GM12878 (cell line): Measurements from ENCODE around the gene MOV10L1.

ENCODE experiments used
- EZH2 ChIP-seq: IDR thresholded peaks from 2 replicates; pipeline ENCODE4 v1.6.1; 2012; ENCODE audit warnings: low read depth, mild to moderate bottlenecking, control low read depth, inconsistent platforms, low read length, borderline replicate concordance; ENCODE audit not compliant: control insufficient read depth
- MXI1 ChIP-seq: fragments of 150-350 bp; IDR thresholded peaks from 2 replicates; pipeline ENCODE4 v1.6.1; 2011; ENCODE audit warnings: low read depth, mild to moderate bottlenecking, inconsistent platforms, low read length, improper control_type of control experiment
- POLR2A ChIP-seq: IDR thresholded peaks from 2 replicates; pipeline ENCODE4 v1.6.1; 2011; ENCODE audit warnings: low read depth, mild to moderate bottlenecking, low read length
- RB1 ChIP-seq: fragments of 450-650 bp; formaldehyde crosslinking; IDR thresholded peaks from 2 replicates; pipeline ENCODE4 v1.6.1; 2017; ENCODE audit warnings: mild to moderate bottlenecking, borderline replicate concordance
- SIN3A ChIP-seq: IDR thresholded peaks from 2 replicates; pipeline ENCODE4 v1.6.1; 2012; ENCODE audit warnings: low read depth, low read length, improper control_type of control experiment
- SRF ChIP-seq, 2 experiments: IDR thresholded peaks; 2 replicates each; pipeline ENCODE4 v1.6.1; 2011; ENCODE audit warnings: low read depth in 2 of 2, low read length in 2 of 2, mild to moderate bottlenecking in 1 of 2, moderate library complexity in 1 of 2
- TAF1 ChIP-seq: IDR thresholded peaks from 2 replicates; pipeline ENCODE4 v1.6.1; 2011; ENCODE audit warnings: mild to moderate bottlenecking, low read depth, low read length, borderline replicate concordance
- TF ChIP-seq, protein P1 (sequence below), 3 experiments: IDR thresholded peaks in 2 of 3; conservative IDR thresholded peaks in 1 of 3; 2 replicates each; pipeline ENCODE4 v1.5.1; 2011; ENCODE audit warnings: low read depth in 3 of 3, low read length in 3 of 3, mild to moderate bottlenecking in 3 of 3, control low read depth in 2 of 3, moderate library complexity in 2 of 3, inconsistent platforms in 1 of 3, mixed read lengths in 1 of 3; ENCODE audit not compliant: control insufficient read depth in 2 of 3, insufficient read depth in 1 of 3; ENCODE audit errors: extremely low read depth in 1 of 3
- TF ChIP-seq, protein P2 (sequence below): IDR thresholded peaks from 2 replicates; pipeline ENCODE4 v1.6.1; 2011; ENCODE audit warnings: low read depth, mild to moderate bottlenecking, low read length, moderate library complexity, borderline replicate concordance; ENCODE audit errors: extremely low read depth

DNA sequence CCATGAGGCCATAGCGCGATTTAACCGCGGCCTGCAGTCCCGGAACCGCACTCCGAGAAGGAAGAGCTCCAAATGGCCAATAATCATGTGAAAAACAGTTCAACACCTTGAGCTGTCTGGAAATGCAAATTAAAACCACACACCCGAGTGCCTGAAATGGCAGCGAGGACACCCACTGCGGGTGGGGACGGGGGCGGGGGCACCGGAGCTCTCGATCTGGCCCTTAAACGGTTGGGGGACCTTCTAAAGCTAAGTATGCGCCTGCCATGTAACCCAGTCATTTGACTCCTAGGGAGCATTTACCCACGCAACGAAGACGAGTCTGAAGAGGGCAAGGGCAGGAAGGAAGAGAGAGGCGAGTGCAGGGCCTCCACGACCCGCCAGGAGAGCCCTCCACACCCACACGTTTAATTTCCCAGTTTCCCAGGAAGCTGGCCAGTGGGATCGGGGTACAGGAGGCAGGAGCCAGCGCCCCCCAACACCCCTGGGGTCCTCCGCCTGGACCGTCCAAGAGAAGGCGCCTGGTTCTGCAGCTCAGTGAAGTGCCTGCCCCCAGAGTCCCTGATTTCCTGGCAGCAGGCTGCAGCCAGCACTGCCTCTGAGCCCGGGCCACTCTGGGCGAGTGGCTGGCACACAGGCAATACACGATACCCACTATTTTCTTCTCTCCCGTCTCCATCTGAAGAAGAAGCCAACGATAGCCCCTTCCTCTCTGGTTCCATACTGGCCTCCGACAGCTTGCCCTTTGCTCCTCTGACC is 33.4 kb upstream of the MOV10L1 start:
- TF ChIP-seq, protein P1, sequence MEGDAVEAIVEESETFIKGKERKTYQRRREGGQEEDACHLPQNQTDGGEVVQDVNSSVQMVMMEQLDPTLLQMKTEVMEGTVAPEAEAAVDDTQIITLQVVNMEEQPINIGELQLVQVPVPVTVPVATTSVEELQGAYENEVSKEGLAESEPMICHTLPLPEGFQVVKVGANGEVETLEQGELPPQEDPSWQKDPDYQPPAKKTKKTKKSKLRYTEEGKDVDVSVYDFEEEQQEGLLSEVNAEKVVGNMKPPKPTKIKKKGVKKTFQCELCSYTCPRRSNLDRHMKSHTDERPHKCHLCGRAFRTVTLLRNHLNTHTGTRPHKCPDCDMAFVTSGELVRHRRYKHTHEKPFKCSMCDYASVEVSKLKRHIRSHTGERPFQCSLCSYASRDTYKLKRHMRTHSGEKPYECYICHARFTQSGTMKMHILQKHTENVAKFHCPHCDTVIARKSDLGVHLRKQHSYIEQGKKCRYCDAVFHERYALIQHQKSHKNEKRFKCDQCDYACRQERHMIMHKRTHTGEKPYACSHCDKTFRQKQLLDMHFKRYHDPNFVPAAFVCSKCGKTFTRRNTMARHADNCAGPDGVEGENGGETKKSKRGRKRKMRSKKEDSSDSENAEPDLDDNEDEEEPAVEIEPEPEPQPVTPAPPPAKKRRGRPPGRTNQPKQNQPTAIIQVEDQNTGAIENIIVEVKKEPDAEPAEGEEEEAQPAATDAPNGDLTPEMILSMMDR (IDR thresholded peaks at IDR 0.05 in 2 of 3, conservative IDR thresholded peaks at IDR 0.05 in 1 of 3; ENCODE audit: control insufficient read depth in 2 of 3, extremely low read depth in 1 of 3, insufficient read depth in 1 of 3, low read depth in 3 of 3, low read length in 3 of 3): no peak
- TF ChIP-seq POLR2A (no peak), EZH2 (no peak), RB1 (no peak), SIN3A (no peak), SRF (IDR thresholded peaks at IDR 0.05; ENCODE audit: low read depth in 2 of 2, low read length in 2 of 2) (no peak), TAF1 (no peak), MXI1 (no peak)
- TF ChIP-seq, protein P2, sequence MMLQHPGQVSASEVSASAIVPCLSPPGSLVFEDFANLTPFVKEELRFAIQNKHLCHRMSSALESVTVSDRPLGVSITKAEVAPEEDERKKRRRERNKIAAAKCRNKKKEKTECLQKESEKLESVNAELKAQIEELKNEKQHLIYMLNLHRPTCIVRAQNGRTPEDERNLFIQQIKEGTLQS: no peak
